ENCODE measurements around the gene CPA4. TPM values are rescaled to one million over a fixed set of nuclear protein-coding genes. Genes with fewer than 3 reads are reported as not detected.

The CPA4 gene
- total RNA-seq, 2 experiments from 2014 or later = not detected

- Mint-ChIP-seq H3K4me3 (no peak overlapping the region), H3K27me3 (no peaks in the 10 kb centered on the region), H3K27ac (no peak overlapping the region), H3K36me3 (no peaks in the 10 kb centered on the region), H3K4me1 (no peaks in the 10 kb centered on the region), H3K9me3 (no peaks in the 10 kb centered on the region)
- DNase-seq = no peak
Observed at GRCh38 chr7:130286881-130287280, 6.1 kb upstream of the CPA4 start.

- H3K4me3 Mint-ChIP-seq = no peak overlapping the region
- H3K9me3 Mint-ChIP-seq = no peaks in the 10 kb centered on the region
- DNase-seq = no peak
- no peaks in the 10 kb centered on the region for H3K36me3 Mint-ChIP-seq
- no peak overlapping the region for H3K27ac Mint-ChIP-seq
- no peaks in the 10 kb centered on the region for H3K27me3 Mint-ChIP-seq
- no peaks in the 10 kb centered on the region for H3K4me1 Mint-ChIP-seq
Observed at GRCh38 chr7:130288168-130288567, 4.8 kb upstream of the CPA4 start.

- no peak for DNase-seq
- Mint-ChIP-seq H3K27me3 (no peaks in the 10 kb centered on the region), H3K4me1 (no peaks in the 10 kb centered on the region), H3K36me3 (no peaks in the 10 kb centered on the region), H3K27ac (no peak overlapping the region), H3K9me3 (peaks cover 3% of the 10 kb centered on the region), H3K4me3 (no peak overlapping the region)
Observed at GRCh38 chr7:130288829-130289228, 4.1 kb upstream of the CPA4 start.

- Mint-ChIP-seq H3K9me3 (peaks cover 4% of the 10 kb centered on the region), H3K4me1 (no peaks in the 10 kb centered on the region)
Observed at GRCh38 chr7:130289478-130289877, 3.5 kb upstream of the CPA4 start.

GRCh38 chr7:130290745-130291144 is 2.2 kb upstream of the CPA4 start:
- H3K36me3 Mint-ChIP-seq = no peaks in the 10 kb centered on the region
- H3K27ac Mint-ChIP-seq = no peak overlapping the region
- H3K9me3 Mint-ChIP-seq = peaks cover 4% of the 10 kb centered on the region
- DNase-seq = no peak
- H3K4me3 Mint-ChIP-seq = no peak overlapping the region
- H3K27me3 Mint-ChIP-seq = no peaks in the 10 kb centered on the region
- H3K4me1 Mint-ChIP-seq = no peaks in the 10 kb centered on the region

More at GRCh38 chr7:130289478-130289877, 3.5 kb upstream of the CPA4 start:
- no peak overlapping the region for H3K4me3 Mint-ChIP-seq
- no peaks in the 10 kb centered on the region for H3K36me3 Mint-ChIP-seq
- H3K27ac Mint-ChIP-seq = no peak overlapping the region
- DNase-seq = no peak
- H3K27me3 Mint-ChIP-seq = no peaks in the 10 kb centered on the region

- Mint-ChIP-seq H3K9me3 (peaks cover 6% of the 10 kb centered on the region), H3K27ac (no peak overlapping the region), H3K4me3 (no peak overlapping the region), H3K27me3 (no peaks in the 10 kb centered on the region), H3K36me3 (no peaks in the 10 kb centered on the region), H3K4me1 (no peaks in the 10 kb centered on the region)
- no peak for DNase-seq
Observed at GRCh38 chr7:130293521-130293920, 560 bp downstream of the CPA4 start.

GRCh38 chr7:130294314-130294713 is 1.4 kb downstream of the CPA4 start:
- no peak for DNase-seq
- Mint-ChIP-seq H3K9me3 (peaks cover 6% of the 10 kb centered on the region), H3K27me3 (no peaks in the 10 kb centered on the region), H3K27ac (no peak overlapping the region), H3K4me1 (no peaks in the 10 kb centered on the region), H3K36me3 (no peaks in the 10 kb centered on the region), H3K4me3 (no peak overlapping the region)

- Mint-ChIP-seq H3K9me3 (peaks cover 6% of the 10 kb centered on the region), H3K4me1 (no peaks in the 10 kb centered on the region), H3K27me3 (no peaks in the 10 kb centered on the region), H3K27ac (no peak overlapping the region), H3K36me3 (no peaks in the 10 kb centered on the region), H3K4me3 (no peak overlapping the region)
- DNase-seq = no peak
Observed at GRCh38 chr7:130296221-130296951, 3.4 kb downstream of the CPA4 start.

GRCh38 chr7:130297628-130298543 is 4.9 kb downstream of the CPA4 start:
- Mint-ChIP-seq H3K27ac (no peak overlapping the region), H3K27me3 (no peaks in the 10 kb centered on the region), H3K9me3 (peaks cover 6% of the 10 kb centered on the region), H3K36me3 (no peaks in the 10 kb centered on the region), H3K4me1 (no peaks in the 10 kb centered on the region), H3K4me3 (no peak overlapping the region)
- no peak for DNase-seq

- no peaks in the 10 kb centered on the region for H3K36me3 Mint-ChIP-seq
- no peak overlapping the region for H3K27ac Mint-ChIP-seq
- H3K27me3 Mint-ChIP-seq = no peaks in the 10 kb centered on the region
- DNase-seq = no peak
- H3K9me3 Mint-ChIP-seq = peaks cover 4% of the 10 kb centered on the region
- H3K4me1 Mint-ChIP-seq = no peaks in the 10 kb centered on the region
- H3K4me3 Mint-ChIP-seq = no peak overlapping the region
Observed at GRCh38 chr7:130298544-130299326, 5.8 kb downstream of the CPA4 start.

GRCh38 chr7:130299866-130300265 is 6.9 kb downstream of the CPA4 start:
- Mint-ChIP-seq H3K4me1 (no peaks in the 10 kb centered on the region), H3K9me3 (peaks cover 1% of the 10 kb centered on the region), H3K36me3 (no peaks in the 10 kb centered on the region), H3K27me3 (no peaks in the 10 kb centered on the region), H3K27ac (no peak overlapping the region), H3K4me3 (no peak overlapping the region)
- no peak for DNase-seq

- Mint-ChIP-seq H3K9me3 (no peaks in the 10 kb centered on the region), H3K4me1 (no peaks in the 10 kb centered on the region), H3K27me3 (no peaks in the 10 kb centered on the region), H3K27ac (no peak overlapping the region), H3K4me3 (no peak overlapping the region), H3K36me3 (no peaks in the 10 kb centered on the region)
- DNase-seq = no peak
Observed at GRCh38 chr7:130301501-130302020, 8.6 kb downstream of the CPA4 start.

GRCh38 chr7:130302649-130303048 is 9.7 kb downstream of the CPA4 start:
- no peaks in the 10 kb centered on the region for H3K36me3 Mint-ChIP-seq
- H3K27ac Mint-ChIP-seq = no peak overlapping the region
- H3K27me3 Mint-ChIP-seq = no peaks in the 10 kb centered on the region
- no peak for DNase-seq
- H3K9me3 Mint-ChIP-seq = no peaks in the 10 kb centered on the region
- no peak overlapping the region for H3K4me3 Mint-ChIP-seq
- no peaks in the 10 kb centered on the region for H3K4me1 Mint-ChIP-seq

- Mint-ChIP-seq H3K9me3 (no peaks in the 10 kb centered on the region), H3K4me1 (no peaks in the 10 kb centered on the region)
Observed at GRCh38 chr7:130303127-130303526, 10.2 kb downstream of the CPA4 start.

GRCh38 chr7:130303551-130303950 is 10.6 kb downstream of the CPA4 start:
- Mint-ChIP-seq H3K9me3 (no peaks in the 10 kb centered on the region), H3K36me3 (no peaks in the 10 kb centered on the region), H3K27ac (no peak overlapping the region), H3K4me1 (no peaks in the 10 kb centered on the region), H3K4me3 (no peak overlapping the region), H3K27me3 (no peaks in the 10 kb centered on the region)
- no peak for DNase-seq

More at GRCh38 chr7:130303127-130303526, 10.2 kb downstream of the CPA4 start:
- DNase-seq = no peak
- H3K27ac Mint-ChIP-seq = no peak overlapping the region
- H3K36me3 Mint-ChIP-seq = no peaks in the 10 kb centered on the region
- H3K4me3 Mint-ChIP-seq = no peak overlapping the region
- no peaks in the 10 kb centered on the region for H3K27me3 Mint-ChIP-seq

Data from activated naive CD8-positive, alpha-beta T cell treated with anti-CD3 and anti-CD28 coated beads for 36 hours (primary cell).